Mesenchymal stem cell (in vitro differentiated cells and primary cell): ENCODE data around the gene FMO5.

Experiments used
- DNase-seq: peaks from one replicate; pipeline ENCODE4 v3.0.0-alpha.2; 2013
- H2AFZ ChIP-seq: one replicate; pipeline ENCODE4 v1.6.1; 2013; ENCODE audit warnings: low read depth, mild to moderate bottlenecking, control low read depth, inconsistent platforms, low read length, moderate library complexity
- H2AK5ac ChIP-seq: 2 replicates; pipeline ENCODE4 v1.6.1; 2013; ENCODE audit warnings: low read length, moderate library complexity, mild to moderate bottlenecking, inconsistent platforms; ENCODE audit not compliant: severe bottlenecking
- H2BK120ac ChIP-seq: one replicate; pipeline ENCODE4 v1.6.1; 2013; ENCODE audit warnings: low read depth, mild to moderate bottlenecking, inconsistent platforms, low read length, moderate library complexity
- H2BK12ac ChIP-seq, 2 experiments: one replicate each; pipeline ENCODE4 v1.6.1; 2013; ENCODE audit warnings: inconsistent platforms in 2 of 2, low read length in 2 of 2, mild to moderate bottlenecking in 2 of 2, moderate library complexity in 2 of 2, control low read depth in 1 of 2
- H2BK15ac ChIP-seq: one replicate; pipeline ENCODE4 v1.6.1; 2013; ENCODE audit warnings: mild to moderate bottlenecking, low read depth, inconsistent platforms; ENCODE audit not compliant: poor library complexity, severe bottlenecking
- H2BK5ac ChIP-seq: 2 replicates; pipeline ENCODE4 v1.6.1; 2013; ENCODE audit warnings: low read depth, mild to moderate bottlenecking, low read length, control low read depth, inconsistent platforms; ENCODE audit not compliant: poor library complexity, severe bottlenecking
- H3K14ac ChIP-seq, 2 experiments: one replicate each; pipeline ENCODE4 v1.6.1; 2013; ENCODE audit warnings: inconsistent platforms in 2 of 2, low read length in 2 of 2, control low read depth in 1 of 2, mild to moderate bottlenecking in 1 of 2, moderate library complexity in 1 of 2
- H3K18ac ChIP-seq, 2 experiments: one replicate each; pipeline ENCODE4 v1.6.1; 2013; ENCODE audit warnings: inconsistent platforms in 2 of 2, low read length in 2 of 2, control low read depth in 1 of 2, low read depth in 1 of 2, mild to moderate bottlenecking in 1 of 2
- H3K23ac ChIP-seq, 2 experiments: one replicate each; pipeline ENCODE4 v1.6.1; 2013; ENCODE audit warnings: inconsistent platforms in 2 of 2, low read length in 2 of 2, mild to moderate bottlenecking in 2 of 2, moderate library complexity in 2 of 2, control low read depth in 1 of 2
- H3K27ac ChIP-seq: 2 replicates; pipeline ENCODE4 v1.5.1; 2013; ENCODE audit warnings: mild to moderate bottlenecking, moderate library complexity, low read length, control low read depth, inconsistent platforms; ENCODE audit not compliant: poor library complexity, severe bottlenecking
- H3K27me3 ChIP-seq, 2 experiments: 2 replicates each; pipeline versions ENCODE4 v1.6.1 to v1.7.0; 2013; ENCODE audit warnings: low read length in 2 of 2, mild to moderate bottlenecking in 2 of 2, moderate library complexity in 2 of 2, control low read depth in 1 of 2, inconsistent platforms in 1 of 2; ENCODE audit not compliant: control insufficient read depth in 1 of 2, insufficient read depth in 1 of 2
- H3K36me3 ChIP-seq, 2 experiments: 2 replicates each; pipeline versions ENCODE4 v1.6.1 to v1.7.0; 2013; ENCODE audit warnings: low read length in 2 of 2, control low read depth in 1 of 2, inconsistent platforms in 1 of 2, low read depth in 1 of 2, mild to moderate bottlenecking in 1 of 2; ENCODE audit not compliant: insufficient read depth in 2 of 2, control insufficient read depth in 1 of 2
- H3K4ac ChIP-seq, 2 experiments: one replicate each; pipeline ENCODE4 v1.6.1; 2013; ENCODE audit warnings: inconsistent platforms in 2 of 2, low read length in 2 of 2, mild to moderate bottlenecking in 2 of 2, moderate library complexity in 2 of 2, control low read depth in 1 of 2, low read depth in 1 of 2
- H3K4me1 ChIP-seq: 2 replicates; pipeline ENCODE4 v1.6.1; 2013; ENCODE audit warnings: low read depth, low read length, control low read depth; ENCODE audit not compliant: control insufficient read depth, insufficient read depth
- H3K4me2 ChIP-seq: 2 replicates; pipeline ENCODE4 v1.6.1; 2013; ENCODE audit warnings: low read length, mild to moderate bottlenecking, inconsistent platforms; ENCODE audit not compliant: poor library complexity, severe bottlenecking
- H3K4me3 ChIP-seq, 2 experiments: 2 replicates each; pipeline versions ENCODE4 v1.5.1 to v1.7.0; 2013; ENCODE audit warnings: low read length in 2 of 2, mild to moderate bottlenecking in 2 of 2, control low read depth in 1 of 2, low read depth in 1 of 2; ENCODE audit not compliant: insufficient read depth in 1 of 2
- H3K79me1 ChIP-seq: replicated peaks from 2 replicates; pipeline ENCODE4 v1.6.1; 2013; ENCODE audit warnings: mild to moderate bottlenecking, control low read depth, low read length, inconsistent platforms; ENCODE audit not compliant: poor library complexity, severe bottlenecking
- H3K9ac ChIP-seq: 2 replicates; pipeline ENCODE4 v1.7.0; 2013; ENCODE audit warnings: mild to moderate bottlenecking, low read length, moderate library complexity
- H3K9me3 ChIP-seq: 2 replicates; pipeline ENCODE4 v1.7.0; 2013; ENCODE audit warnings: mild to moderate bottlenecking, low read length; ENCODE audit not compliant: control insufficient read depth
- H4K8ac ChIP-seq: one replicate; pipeline ENCODE4 v1.6.1; 2013; ENCODE audit warnings: inconsistent platforms, mild to moderate bottlenecking, low read length, moderate library complexity
- H4K91ac ChIP-seq: one replicate; pipeline ENCODE4 v1.6.1; 2013; ENCODE audit warnings: mild to moderate bottlenecking, low read length, inconsistent platforms
- WGBS: methylation state at CpG from one replicate; pipeline ENCODE4 v1.1.7; 2013; ENCODE audit warnings: mixed read lengths; 5-methylcytosine and 5-hydroxymethylcytosine counted together

Gene FMO5

GRCh38 chr1:147270721-147271120, 45.6 kb upstream of the FMO5 start:
- no peak overlapping the region for H3K4me3 ChIP-seq
- H2BK120ac ChIP-seq = no peak overlapping the region
- peaks cover 6% of the 10 kb centered on the region for H3K79me1 ChIP-seq
- H3K27me3 ChIP-seq = no peaks in the 10 kb centered on the region
- H3K4ac ChIP-seq = no peak overlapping the region
- H3K36me3 ChIP-seq = peaks cover 3 to 74% of the 10 kb centered on the region in 2 experiments
- H3K27ac ChIP-seq = no peak overlapping the region
- H3K9me3 ChIP-seq = no peaks in the 10 kb centered on the region
- no peak overlapping the region for H2AK5ac ChIP-seq
- H3K14ac ChIP-seq = no peak overlapping the region
- no peak overlapping the region for H2AFZ ChIP-seq
- WGBS = no CpG with 5 or more reads among the region's 2 CpGs
- no peak overlapping the region for H4K8ac ChIP-seq
- H3K23ac ChIP-seq = no peak overlapping the region
- no peaks in the 10 kb centered on the region for H3K4me1 ChIP-seq
- H3K9ac ChIP-seq = no peak overlapping the region
- DNase-seq = no peak
- H2BK12ac ChIP-seq = no peak overlapping the region
- no peak overlapping the region for H2BK15ac ChIP-seq
- no peak overlapping the region for H2BK5ac ChIP-seq
- no peak overlapping the region for H3K18ac ChIP-seq
- no peak overlapping the region for H3K4me2 ChIP-seq
- H4K91ac ChIP-seq = no peak overlapping the region

- H3K27ac ChIP-seq = no peak overlapping the region
- H3K4me1 ChIP-seq = no peaks in the 10 kb centered on the region
- no peak overlapping the region for H3K9ac ChIP-seq
- no peak overlapping the region for H2AFZ ChIP-seq
- H3K36me3 ChIP-seq = peaks cover 3 to 75% of the 10 kb centered on the region in 2 experiments
- no peak overlapping the region for H3K4ac ChIP-seq
- no peak overlapping the region for H3K23ac ChIP-seq
- H3K27me3 ChIP-seq = no peaks in the 10 kb centered on the region
- H3K79me1 ChIP-seq = peaks cover 8% of the 10 kb centered on the region
- no peak overlapping the region for H3K14ac ChIP-seq
- no peak overlapping the region for H2BK15ac ChIP-seq
- H2AK5ac ChIP-seq = no peak overlapping the region
- no peak overlapping the region for H3K18ac ChIP-seq
- no peaks in the 10 kb centered on the region for H3K9me3 ChIP-seq
- H3K4me3 ChIP-seq = no peak overlapping the region
- no peak overlapping the region for H2BK5ac ChIP-seq
- no peak overlapping the region for H3K4me2 ChIP-seq
- no peak for DNase-seq
- WGBS = 100% methylated on average over 3 of the region's 4 CpGs
- no peak overlapping the region for H2BK120ac ChIP-seq
- H4K8ac ChIP-seq = no peak overlapping the region
- H2BK12ac ChIP-seq = no peak overlapping the region
- H4K91ac ChIP-seq = no peak overlapping the region
Measured at GRCh38 chr1:147267711-147268110, 42.6 kb upstream of the FMO5 start.

- H3K4me3 ChIP-seq = no peak overlapping the region
- H2BK120ac ChIP-seq = no peak overlapping the region
- H3K9ac ChIP-seq = no peak overlapping the region
- no peaks in the 10 kb centered on the region for H3K4me1 ChIP-seq
- H3K14ac ChIP-seq = no peak overlapping the region
- H3K23ac ChIP-seq = no peak overlapping the region
- H3K18ac ChIP-seq = no peak overlapping the region
- no peak overlapping the region for H4K8ac ChIP-seq
- peaks cover 12% of the 10 kb centered on the region for H3K79me1 ChIP-seq
- DNase-seq = no peak
- H3K27ac ChIP-seq = no peak overlapping the region
- no peak overlapping the region for H2AFZ ChIP-seq
- no peak overlapping the region for H3K4ac ChIP-seq
- H2AK5ac ChIP-seq = no peak overlapping the region
- H3K4me2 ChIP-seq = no peak overlapping the region
- peaks cover under 1 to 75% of the 10 kb centered on the region in 2 experiments for H3K36me3 ChIP-seq
- no peak overlapping the region for H2BK5ac ChIP-seq
- H2BK12ac ChIP-seq = no peak overlapping the region
- 92% methylated on average over 5 of the region's 5 CpGs for WGBS
- no peak overlapping the region for H4K91ac ChIP-seq
- H3K9me3 ChIP-seq = no peaks in the 10 kb centered on the region
- no peaks in the 10 kb centered on the region for H3K27me3 ChIP-seq
- H2BK15ac ChIP-seq = no peak overlapping the region
Measured at GRCh38 chr1:147266381-147266780, 41.2 kb upstream of the FMO5 start.

- no peak overlapping the region for H2BK5ac ChIP-seq
Measured at GRCh38 chr1:147264158-147264768, 39.1 kb upstream of the FMO5 start.

More at GRCh38 chr1:147264158-147264768, 39.1 kb upstream of the FMO5 start:
- no peak overlapping the region for H3K23ac ChIP-seq
- no peaks in the 10 kb centered on the region for H3K9me3 ChIP-seq
- H3K4ac ChIP-seq = no peak overlapping the region
- H3K4me1 ChIP-seq = no peaks in the 10 kb centered on the region
- peak overlapping the region; percentile 37 for H3K9ac ChIP-seq
- H3K18ac ChIP-seq = no peak overlapping the region
- H4K8ac ChIP-seq = no peak overlapping the region
- H3K79me1 ChIP-seq = peaks cover 16% of the 10 kb centered on the region
- H2BK120ac ChIP-seq = no peak overlapping the region
- peak; percentile 27 for DNase-seq
- peaks cover 2 to 73% of the 10 kb centered on the region in 2 experiments for H3K36me3 ChIP-seq
- H3K27me3 ChIP-seq = no peaks in the 10 kb centered on the region
- 84% methylated on average over 2 of the region's 3 CpGs for whole genome bisulfite sequencing
- H3K27ac ChIP-seq = no peak overlapping the region
- no peak overlapping the region for H2AFZ ChIP-seq
- H2AK5ac ChIP-seq = no peak overlapping the region
- no peak overlapping the region for H2BK12ac ChIP-seq
- H3K14ac ChIP-seq = no peak overlapping the region
- no peak overlapping the region for H2BK15ac ChIP-seq
- no peak overlapping the region for H4K91ac ChIP-seq
- no peak overlapping the region for H3K4me2 ChIP-seq
- H3K4me3 ChIP-seq = no peak overlapping the region
